GM12878 (cell line): ENCODE results near the gene HLA-DRB1. TPM values are rescaled to one million over a fixed set of nuclear protein-coding genes. Genes with fewer than 3 reads are reported as not detected.

Experiments used
- ATAC-seq: fragments of 200-7000 bp; cut with Tn5 transposase; 3 replicates; pipeline ENCODE4 v1.9.1; 2020; ENCODE audit warnings: mild to moderate bottlenecking, moderate library complexity
- BruUV-seq: library from RNA; stranded (reverse); fragments of 400-500 nt; replicated peaks from 2 replicates; lab custom pipeline; 2021; lab: Mats Ljungman, UMichigan
- CTCF ChIA-PET: fragments of 300-600 bp; sonication (Branson Sonifier 250); formaldehyde crosslinking; extraction: SDS; loops from one replicate; lab custom pipeline; 2021; ENCODE audit warnings: inconsistent platforms; lab: Yijun Ruan, JAX
- POLR2A ChIA-PET: fragments of 350-600 bp; formaldehyde crosslinking; extraction: SDS; loops from one replicate; lab custom pipeline; 2021; ENCODE audit warnings: inconsistent platforms; lab: Charles Lee
- RAD21 ChIA-PET: fragments of 300-600 bp; sonication (Branson Sonifier 250); formaldehyde crosslinking; loops from one replicate; lab custom pipeline; 2023; ENCODE audit warnings: antibody characterized with exemption; ENCODE audit not compliant: unreplicated experiment; lab: Charles Lee
- SMC1A ChIA-PET: fragments of 300-600 bp; sonication (Branson Sonifier 250); formaldehyde crosslinking; loops from one replicate; lab custom pipeline; 2023; ENCODE audit not compliant: unreplicated experiment, uncharacterized antibody; lab: Charles Lee
- DNase-seq: peaks from one replicate; pipeline ENCODE4 v3.0.0-alpha.2; 2011; ENCODE audit warnings: low read depth, low spot score
- FAIRE-seq: peaks from 3 replicates; lab custom pipeline; 2011; peaks lifted over from hg19 to GRCh38; lab: Jason Lieb, UNC
- H2AFZ ChIP-seq: 2 replicates; pipeline ENCODE4 v1.6.0; 2011; ENCODE audit warnings: low read depth, low read length, control low read depth; ENCODE audit not compliant: control insufficient read depth
- H3K27ac ChIP-seq: 2 replicates; pipeline ENCODE4 v1.5.1; 2011; ENCODE audit warnings: control low read depth; ENCODE audit not compliant: control insufficient read depth, insufficient read depth
- H3K27me3 ChIP-seq, 2 experiments: replicated peaks in 1 of 2; 2 replicates each; pipeline versions ENCODE4 v1.6.0 to v1.6.1; 2011; ENCODE audit warnings: low read length in 1 of 2; ENCODE audit not compliant: control insufficient read depth in 2 of 2, insufficient read depth in 2 of 2
- H3K36me3 ChIP-seq, 2 experiments: 2 replicates each; pipeline ENCODE4 v1.5.1; 2011; ENCODE audit warnings: low read length in 1 of 2; ENCODE audit not compliant: control insufficient read depth in 2 of 2, insufficient read depth in 2 of 2
- H3K4me1 ChIP-seq: 2 replicates; pipeline ENCODE4 v1.6.1; 2011; ENCODE audit warnings: mild to moderate bottlenecking, low read length, moderate library complexity, mixed read lengths; ENCODE audit not compliant: control insufficient read depth, insufficient read depth
- H3K4me2 ChIP-seq: 2 replicates; pipeline ENCODE4 v1.6.0; 2011; ENCODE audit warnings: control low read depth; ENCODE audit not compliant: control insufficient read depth, insufficient read depth
- H3K4me3 ChIP-seq: fragments of 200-600 bp; sonication (generic); 2 replicates; pipeline ENCODE4 v1.5.1; 2016
- H3K79me2 ChIP-seq: 2 replicates; pipeline ENCODE4 v1.6.0; 2011; ENCODE audit warnings: low read length; ENCODE audit not compliant: control insufficient read depth, insufficient read depth
- H3K9ac ChIP-seq: 2 replicates; pipeline ENCODE4 v1.8.0; 2011; ENCODE audit warnings: low read length, control low read depth, mixed read lengths; ENCODE audit not compliant: control insufficient read depth, insufficient read depth
- H3K9me3 ChIP-seq: replicated peaks from 3 replicates; pipeline ENCODE4 v1.5.1; 2011; ENCODE audit warnings: mild to moderate bottlenecking, low read length; ENCODE audit not compliant: control insufficient read depth, insufficient read depth
- H4K20me1 ChIP-seq: 2 replicates; pipeline ENCODE4 v1.6.0; 2011; ENCODE audit not compliant: control insufficient read depth, insufficient read depth
- ASH2L ChIP-seq: fragments of 300-600, 200-600 bp; sonication (generic); IDR thresholded peaks from 2 replicates; pipeline ENCODE4 v1.6.1; 2017; ENCODE audit warnings: low read depth, mild to moderate bottlenecking, borderline replicate concordance
- BCLAF1 ChIP-seq: fragments of 450-650 bp; IDR thresholded peaks from 2 replicates; pipeline ENCODE4 v1.6.1; 2017; ENCODE audit warnings: antibody characterized with exemption, mild to moderate bottlenecking, moderate library complexity
- CEBPZ ChIP-seq: fragments of 150-350 bp; IDR thresholded peaks from 2 replicates; pipeline ENCODE4 v1.6.1; 2016; ENCODE audit warnings: low read depth, low read length
- CUX1 ChIP-seq: IDR thresholded peaks from 2 replicates; pipeline ENCODE4 v1.6.1; 2012; ENCODE audit warnings: improper control_type of control experiment, low read depth, low read length; ENCODE audit not compliant: insufficient replicate concordance
- EED ChIP-seq: sonication (generic); IDR thresholded peaks from 2 replicates; pipeline ENCODE4 v1.6.1; 2016; ENCODE audit warnings: antibody characterized with exemption, low read depth
- LARP7 ChIP-seq: fragments of 450-650 bp; IDR thresholded peaks from 2 replicates; pipeline ENCODE4 v1.6.1; 2017; ENCODE audit warnings: mild to moderate bottlenecking
- MXI1 ChIP-seq: fragments of 150-350 bp; IDR thresholded peaks from 2 replicates; pipeline ENCODE4 v1.6.1; 2011; ENCODE audit warnings: low read depth, mild to moderate bottlenecking, inconsistent platforms, low read length, improper control_type of control experiment
- POLR2AphosphoS2 ChIP-seq: IDR thresholded peaks from 2 replicates; pipeline ENCODE4 v1.6.1; 2011; ENCODE audit warnings: low read depth, mild to moderate bottlenecking, low read length, improper control_type of control experiment, moderate library complexity
- POU2F2 ChIP-seq: IDR thresholded peaks from 3 replicates; pipeline ENCODE4 v1.6.1; 2011; ENCODE audit warnings: low read depth, mild to moderate bottlenecking, low read length, borderline replicate concordance
- RAD21 ChIP-seq: IDR thresholded peaks from 2 replicates; pipeline ENCODE4 v1.6.1; 2011; ENCODE audit warnings: mild to moderate bottlenecking, low read depth, low read length, moderate library complexity; ENCODE audit not compliant: insufficient read depth
- SREBF2 ChIP-seq: IDR thresholded peaks from 2 replicates; pipeline ENCODE4 v1.6.1; 2012; ENCODE audit warnings: mild to moderate bottlenecking, low read length
- YBX1 ChIP-seq: fragments of 450-650 bp; IDR thresholded peaks from 2 replicates; pipeline ENCODE4 v1.6.1; 2016; ENCODE audit warnings: antibody characterized with exemption
- ZZZ3 ChIP-seq: IDR thresholded peaks from 2 replicates; pipeline ENCODE4 v1.6.1; 2011; ENCODE audit warnings: low read depth; ENCODE audit not compliant: control insufficient read depth, insufficient read length
- WGBS: methylation state at CpG from one replicate; pipeline ENCODE4 v1.1.6; 2016; ENCODE audit warnings: low lambda C conversion rate; ENCODE audit not compliant: insufficient replicate concordance, insufficient coverage; ENCODE audit errors: missing lambda C conversion rate; 5-methylcytosine and 5-hydroxymethylcytosine counted together
- in situ Hi-C: fragments of 300-500 bp; cut with MboI; formaldehyde crosslinking; loops from 9 replicates; pipeline ENCODE4 v1.14.3; 2018; ENCODE audit warnings: mixed read lengths
- intact Hi-C: fragments of 100-400 bp; cut with micrococcal nuclease; formaldehyde crosslinking; loops from one replicate; pipeline ENCODE4 v1.14.2; 2022; ENCODE audit not compliant: unreplicated experiment
- polyA plus RNA-seq, 11 experiments: library from polyadenylated mRNA; depleted of rRNA in 4 of 11; unstranded in 6 of 11; stranded (reverse) in 5 of 11; fragments of >200 nt; fragmentation: Nextera tagmentation in 4 of 11; fragmentation: Illumina TruSeq in 1 of 11; extraction: Ambion mirVana in 4 of 11; extraction: Trizol in 1 of 11; gene quantifications; 1 replicate in 1 of 11; 2 replicates in 10 of 11; pipeline versions ENCODE4 v1.2.1 to v1.2.3, GENCODE V29; 2011 to 2016; ENCODE audit warnings: inconsistent platforms in 2 of 11, missing spikeins in 2 of 11, low read depth in 1 of 11
- total RNA-seq, 4 experiments: library from RNA; depleted of rRNA in 3 of 4; stranded (reverse); fragments of >200 nt in 3 of 4; fragmentation: Illumina TruSeq in 1 of 4; extraction: Trizol in 1 of 4; gene quantifications; 2 replicates each; pipeline versions ENCODE4 v1.2.1 to v1.2.3, GENCODE V29; 2013 to 2021

HLA-DRB1 gene
- total and polyA plus RNA-seq, 10 of the 15 experiments (the other 5 are each of a cell fraction or from before 2014, with no cell fraction given): 312 to 1,082 (median 604) TPM

- TF ChIP-seq CEBPZ: no peak
Measured at GRCh38 chr6:32568561-32568960, 21.1 kb downstream of the HLA-DRB1 start (continued).

- no peaks in the 10 kb centered on the region for H3K27me3 ChIP-seq
- ChIA-PET POLR2A (no interaction called here), SMC1A (no interaction called here), CTCF (no interaction called here), RAD21 (no interaction called here)
- no peaks in the 10 kb centered on the region for H4K20me1 ChIP-seq
- H3K79me2 ChIP-seq: no peaks in the 10 kb centered on the region
- H3K9me3 ChIP-seq: no peaks in the 10 kb centered on the region
- H3K36me3 ChIP-seq: no peaks in the 10 kb centered on the region
- WGBS: 53% methylated on average over 7 of the region's 8 CpGs
- no peak overlapping the region for H3K9ac ChIP-seq
- intact Hi-C loops: no loop called here
- H2AFZ ChIP-seq: no peak overlapping the region
- in situ Hi-C loops: no loop called here
- H3K4me3 ChIP-seq: no peak overlapping the region
- BruUV-seq: no TSS peak
- no peak overlapping the region for H3K27ac ChIP-seq
- FAIRE-seq (no peak), DNase-seq (no peak), ATAC-seq (no peak)
- H3K4me1 ChIP-seq: no peaks in the 10 kb centered on the region
- no peak overlapping the region for H3K4me2 ChIP-seq
- TF ChIP-seq POLR2AphosphoS2 (no peak), ASH2L (no peak), MXI1 (no peak), RAD21 (no peak), POU2F2 (no peak), ZZZ3 (no peak), EED (no peak), YBX1 (no peak), LARP7 (no peak), SREBF2 (no peak), BCLAF1 (no peak), CUX1 (no peak)
Measured at GRCh38 chr6:32566957-32567356, 22.7 kb downstream of the HLA-DRB1 start.
